Measurements from ENCODE around the gene SDHB. TPM values are rescaled to one million over a fixed set of nuclear protein-coding genes. Genes with fewer than 3 reads are reported as not detected.

The SDHB gene
- total RNA-seq, 1 experiment from 2014 or later = 336 TPM

DNA sequence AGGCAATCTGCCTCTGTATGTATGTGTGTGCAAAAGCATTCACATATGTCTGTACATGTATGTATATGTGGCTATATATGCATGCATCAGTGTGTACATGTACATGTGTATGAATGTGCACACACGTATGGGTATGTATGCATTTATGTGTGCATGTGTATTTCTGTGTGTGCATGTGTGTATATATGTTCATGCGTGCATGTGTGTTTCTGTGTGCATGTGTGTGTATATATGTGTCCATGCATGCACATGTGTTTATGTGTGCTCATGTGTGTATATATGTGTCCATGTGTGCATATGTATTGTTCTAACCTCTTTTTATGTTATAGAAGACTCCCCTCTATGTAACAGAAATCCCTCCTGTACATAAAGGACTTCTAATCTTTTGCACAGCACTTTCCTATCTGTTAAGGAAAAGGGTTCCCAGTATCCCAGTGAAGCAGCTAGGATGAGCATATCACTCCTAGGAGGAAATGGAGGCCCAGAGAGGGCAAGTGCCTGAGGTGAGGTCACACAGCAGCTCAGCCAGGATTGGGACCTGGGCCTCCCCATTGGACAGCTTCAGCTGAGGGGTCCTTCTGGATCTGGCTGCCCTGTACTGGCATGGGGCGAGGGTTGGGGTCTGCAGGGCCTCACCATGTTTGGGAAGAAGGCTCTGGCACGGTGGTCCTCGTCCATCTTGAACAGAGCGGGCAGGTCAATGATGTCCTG, 15.8 kb upstream of the SDHB start:
- ChIA-PET CTCF (no interaction called here), POLR2A (ENCODE audit: unreplicated experiment) (no interaction called here)
- Histone ChIP-seq H3K36me3 (ENCODE audit: low read depth, low read length) (no peaks in the 10 kb centered on the region), H3F3A (ENCODE audit: low read length, unreplicated experiment) (no peaks in the 10 kb centered on the region), H3K27ac (ENCODE audit: low read length) (no peak overlapping the region), H3K9ac (ENCODE audit: low read length) (no peak overlapping the region), H3K27me3 (ENCODE audit: low read length) (no peaks in the 10 kb centered on the region), H2AFZ (ENCODE audit: low read length) (no peak overlapping the region), H3K4me2 (ENCODE audit: low read length) (no peak overlapping the region), H3K9me3 (ENCODE audit: low read length) (no peaks in the 10 kb centered on the region), H3K79me2 (ENCODE audit: low read length) (no peaks in the 10 kb centered on the region), H4K20me1 (ENCODE audit: low read length) (no peaks in the 10 kb centered on the region), H3K9me2 (replicated peaks; ENCODE audit: low read length) (no peaks in the 10 kb centered on the region), H3K4me3 (ENCODE audit: low read length) (no peak overlapping the region), H3K4me1 (ENCODE audit: insufficient read depth, low read length) (no peaks in the 10 kb centered on the region)
- intact Hi-C loops (cut with micrococcal nuclease) = no loop called here
- TF ChIP-seq CTCF (conservative IDR thresholded peaks at IDR 0.05; ENCODE audit: low read depth, low read length) (no peak), EZH2 (IDR thresholded peaks at IDR 0.05; ENCODE audit: low read length, unreplicated experiment) (no peak), EZH2phosphoT487 (IDR thresholded peaks at IDR 0.05; ENCODE audit: borderline replicate concordance, low read length) (no peak)
- no TSS peak for BruUV-seq (replicated peaks)
- ATAC-seq (no peak), DNase-seq (no peak)

- ATAC-seq (no peak), DNase-seq (no peak)
- Histone ChIP-seq H3K9me3 (ENCODE audit: low read length) (no peaks in the 10 kb centered on the region), H3K9me2 (replicated peaks; ENCODE audit: low read length) (no peaks in the 10 kb centered on the region), H3K36me3 (ENCODE audit: low read depth, low read length) (no peaks in the 10 kb centered on the region), H3K9ac (ENCODE audit: low read length) (no peak overlapping the region), H3K27ac (ENCODE audit: low read length) (no peak overlapping the region), H3K79me2 (ENCODE audit: low read length) (no peaks in the 10 kb centered on the region), H2AFZ (ENCODE audit: low read length) (no peak overlapping the region), H3K4me1 (ENCODE audit: insufficient read depth, low read length) (no peaks in the 10 kb centered on the region), H3K4me2 (ENCODE audit: low read length) (no peak overlapping the region), H3K27me3 (ENCODE audit: low read length) (no peaks in the 10 kb centered on the region), H4K20me1 (ENCODE audit: low read length) (no peaks in the 10 kb centered on the region), H3F3A (ENCODE audit: low read length, unreplicated experiment) (no peaks in the 10 kb centered on the region), H3K4me3 (ENCODE audit: low read length) (no peak overlapping the region)
- POLR2A ChIA-PET (ENCODE audit: unreplicated experiment) = no interaction called here
- no TSS peak for BruUV-seq (replicated peaks)
- intact Hi-C loops (cut with micrococcal nuclease) = no loop called here
- TF ChIP-seq EZH2phosphoT487 (IDR thresholded peaks at IDR 0.05; ENCODE audit: borderline replicate concordance, low read length) (no peak), CTCF (conservative IDR thresholded peaks at IDR 0.05; ENCODE audit: low read depth, low read length) (no peak), EZH2 (IDR thresholded peaks at IDR 0.05; ENCODE audit: low read length, unreplicated experiment) (no peak)
- CTCF ChIA-PET = no interaction called here
Measured at GRCh38 chr1:17068789-17069188, 15.0 kb upstream of the SDHB start.

DNA sequence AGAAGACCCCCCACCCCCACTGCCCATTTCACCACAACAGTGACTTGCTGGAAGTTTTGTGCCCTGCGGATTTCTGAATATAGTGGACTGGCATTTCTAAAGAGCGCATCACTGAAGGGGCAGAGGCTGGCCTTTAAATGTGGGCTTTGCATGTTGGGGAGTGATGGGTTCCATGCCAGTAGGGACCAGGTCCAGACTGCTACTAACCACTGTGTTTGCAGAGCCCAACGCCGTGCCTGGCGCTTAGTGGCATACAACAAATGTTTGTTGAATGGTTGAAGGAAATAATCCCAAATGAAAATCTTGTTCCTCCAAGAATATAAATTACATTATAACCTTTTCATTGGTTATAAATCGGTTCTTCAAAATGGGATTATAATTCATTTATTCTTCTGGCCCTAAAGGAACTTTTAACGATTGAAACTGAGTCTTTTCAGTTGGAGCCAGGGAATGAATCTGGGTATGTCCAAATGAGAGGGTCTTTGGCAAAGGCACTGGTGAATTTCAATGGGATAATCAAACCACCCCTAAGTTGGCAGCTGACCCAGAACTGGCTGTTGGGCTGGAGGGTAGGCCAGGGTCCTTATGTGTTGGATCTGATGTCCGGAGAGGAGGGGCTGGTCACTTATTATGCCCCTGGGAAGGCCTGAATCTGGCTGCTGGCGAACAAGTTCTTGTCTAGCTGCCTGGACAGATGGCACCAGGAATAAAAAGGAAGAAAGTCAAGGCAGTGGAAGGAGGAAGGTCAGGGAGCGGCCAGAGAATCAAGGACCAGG, 13.8 kb upstream of the SDHB start:
- intact Hi-C loops (cut with micrococcal nuclease) = no loop called here
- no TSS peak for BruUV-seq (replicated peaks)
- H3K4me1 ChIP-seq (ENCODE audit: insufficient read depth, low read length) = 0 out of 2 replicates have a peak, but pooled peaks cover 5% of the 10 kb centered on the region
- H3K27me3 ChIP-seq (ENCODE audit: low read length) = no peaks in the 10 kb centered on the region
- H2AFZ ChIP-seq (ENCODE audit: low read length) = no peak overlapping the region
- no peak overlapping the region for H3K27ac ChIP-seq (ENCODE audit: low read length)
- H3K4me2 ChIP-seq (ENCODE audit: low read length) = no peak overlapping the region
- ChIA-PET POLR2A (ENCODE audit: unreplicated experiment) (no interaction called here), CTCF (no interaction called here)
- H3K36me3 ChIP-seq (ENCODE audit: low read depth, low read length) = no peaks in the 10 kb centered on the region
- H4K20me1 ChIP-seq (ENCODE audit: low read length) = no peaks in the 10 kb centered on the region
- H3K9ac ChIP-seq (ENCODE audit: low read length) = no peak overlapping the region
- no peak overlapping the region for H3K4me3 ChIP-seq (ENCODE audit: low read length)
- no peaks in the 10 kb centered on the region for H3F3A ChIP-seq (ENCODE audit: low read length, unreplicated experiment)
- H3K9me2 ChIP-seq (replicated peaks; ENCODE audit: low read length) = no peaks in the 10 kb centered on the region
- no peak for TF ChIP-seq EZH2phosphoT487 (IDR thresholded peaks at IDR 0.05; ENCODE audit: borderline replicate concordance, low read length)
- no peak for TF ChIP-seq CTCF (conservative IDR thresholded peaks at IDR 0.05; ENCODE audit: low read depth, low read length)
- no peak for TF ChIP-seq EZH2 (IDR thresholded peaks at IDR 0.05; ENCODE audit: low read length, unreplicated experiment)
- no peaks in the 10 kb centered on the region for H3K79me2 ChIP-seq (ENCODE audit: low read length)
- no peak for ATAC-seq
- no peak for DNase-seq
- H3K9me3 ChIP-seq (ENCODE audit: low read length) = no peaks in the 10 kb centered on the region
